Heart left ventricle (tissue), 13 donors: Measurements from ENCODE around the gene SNRNP48.

ENCODE experiments used
- POLR2A ChIP-seq, 2 donors: fragments of 450-650 bp; IDR thresholded peaks; one replicate each; pipeline ENCODE4 v1.6.1; 2017; ENCODE audit warnings: antibody characterized with exemption in 2 of 2, mild to moderate bottlenecking in 2 of 2, moderate library complexity in 2 of 2
- TF ChIP-seq, protein P1 (sequence below), 12 donors: fragments of 200-600 bp; sonication (generic) in 4 of 12; IDR thresholded peaks; one replicate each; pipeline versions ENCODE4 v1.5.0 to v1.8.0; 2018 to 2022; ENCODE audit warnings: antibody characterized with exemption in 12 of 12, mild to moderate bottlenecking in 5 of 12
- donor health status: ischemic (EF 13 %, LVEDD 7.1; RV severe dilation, severe dysfunction).
- donor health status: DM: no; HTN: yes; CAD: no.
- donor health status: DM: no; HTN: no; CAD: no.
- donor health status: ischemic (EF 25% LVEDD 6.9; RV normal size, moderate dysfunction).
- donor health status: ischemic (EF 25% LVEDD 5.7; RV mildly dilated, moderate dysfunction).
- donor health status: ischemic (EF 35%, LVEDD 5.7; RV mildly dilated, moderate dysfunction).
- donor health status: nonischemic (EF 11% LVEDD 7.7; RV severe dilation, severe dysfunction).
- donor health status: DM: yes; HTN: yes; CAD: no.
- donor health status: PGD.
- donor health status: ischemic (EF 29% LVEDD 5.4; RV normal size, mild dysfunction).
- donor health status: nonischemic (EF 23%, LVEDD 6.1; RV moderate dilation, normal function).

DNA sequence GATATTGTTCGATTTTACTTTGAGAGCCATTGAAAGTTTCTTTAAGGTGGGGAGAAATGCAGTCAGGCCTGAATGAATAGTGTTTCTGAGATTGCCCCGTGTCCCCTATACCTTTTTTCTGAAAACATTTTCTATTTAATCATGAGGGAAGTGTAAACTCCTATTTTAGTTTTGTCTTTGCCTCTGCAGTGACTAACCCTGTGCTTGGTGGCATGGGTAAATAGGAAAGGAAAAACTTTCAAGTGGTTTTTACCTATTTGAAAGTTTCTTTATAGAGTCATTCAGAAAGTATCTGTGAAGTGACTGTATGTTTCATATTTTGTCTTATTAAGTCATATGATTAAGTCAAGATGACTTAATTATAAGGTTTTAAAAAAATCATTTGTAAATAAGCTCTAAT, 14.5 kb downstream of the SNRNP48 start:
- TF ChIP-seq, protein P1, sequence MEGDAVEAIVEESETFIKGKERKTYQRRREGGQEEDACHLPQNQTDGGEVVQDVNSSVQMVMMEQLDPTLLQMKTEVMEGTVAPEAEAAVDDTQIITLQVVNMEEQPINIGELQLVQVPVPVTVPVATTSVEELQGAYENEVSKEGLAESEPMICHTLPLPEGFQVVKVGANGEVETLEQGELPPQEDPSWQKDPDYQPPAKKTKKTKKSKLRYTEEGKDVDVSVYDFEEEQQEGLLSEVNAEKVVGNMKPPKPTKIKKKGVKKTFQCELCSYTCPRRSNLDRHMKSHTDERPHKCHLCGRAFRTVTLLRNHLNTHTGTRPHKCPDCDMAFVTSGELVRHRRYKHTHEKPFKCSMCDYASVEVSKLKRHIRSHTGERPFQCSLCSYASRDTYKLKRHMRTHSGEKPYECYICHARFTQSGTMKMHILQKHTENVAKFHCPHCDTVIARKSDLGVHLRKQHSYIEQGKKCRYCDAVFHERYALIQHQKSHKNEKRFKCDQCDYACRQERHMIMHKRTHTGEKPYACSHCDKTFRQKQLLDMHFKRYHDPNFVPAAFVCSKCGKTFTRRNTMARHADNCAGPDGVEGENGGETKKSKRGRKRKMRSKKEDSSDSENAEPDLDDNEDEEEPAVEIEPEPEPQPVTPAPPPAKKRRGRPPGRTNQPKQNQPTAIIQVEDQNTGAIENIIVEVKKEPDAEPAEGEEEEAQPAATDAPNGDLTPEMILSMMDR (IDR thresholded peaks at IDR 0.05), result no peak
- no peak for TF ChIP-seq POLR2A (IDR thresholded peaks at IDR 0.05)
